NCI-H1694 (cell line): ENCODE data around the gene OR4K14.
"Not testable (repeated sequence)": the region's sequence is repeated elsewhere in the genome, so short reads cannot be mapped to it uniquely, and the experiment has no call there.

ENCODE experiments used
- DNase-seq: peaks from one replicate; lab custom pipeline; 2025; lab: John Stamatoyannopoulos, UW

Gene OR4K14, protein sequence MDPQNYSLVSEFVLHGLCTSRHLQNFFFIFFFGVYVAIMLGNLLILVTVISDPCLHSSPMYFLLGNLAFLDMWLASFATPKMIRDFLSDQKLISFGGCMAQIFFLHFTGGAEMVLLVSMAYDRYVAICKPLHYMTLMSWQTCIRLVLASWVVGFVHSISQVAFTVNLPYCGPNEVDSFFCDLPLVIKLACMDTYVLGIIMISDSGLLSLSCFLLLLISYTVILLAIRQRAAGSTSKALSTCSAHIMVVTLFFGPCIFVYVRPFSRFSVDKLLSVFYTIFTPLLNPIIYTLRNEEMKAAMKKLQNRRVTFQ

DNA sequence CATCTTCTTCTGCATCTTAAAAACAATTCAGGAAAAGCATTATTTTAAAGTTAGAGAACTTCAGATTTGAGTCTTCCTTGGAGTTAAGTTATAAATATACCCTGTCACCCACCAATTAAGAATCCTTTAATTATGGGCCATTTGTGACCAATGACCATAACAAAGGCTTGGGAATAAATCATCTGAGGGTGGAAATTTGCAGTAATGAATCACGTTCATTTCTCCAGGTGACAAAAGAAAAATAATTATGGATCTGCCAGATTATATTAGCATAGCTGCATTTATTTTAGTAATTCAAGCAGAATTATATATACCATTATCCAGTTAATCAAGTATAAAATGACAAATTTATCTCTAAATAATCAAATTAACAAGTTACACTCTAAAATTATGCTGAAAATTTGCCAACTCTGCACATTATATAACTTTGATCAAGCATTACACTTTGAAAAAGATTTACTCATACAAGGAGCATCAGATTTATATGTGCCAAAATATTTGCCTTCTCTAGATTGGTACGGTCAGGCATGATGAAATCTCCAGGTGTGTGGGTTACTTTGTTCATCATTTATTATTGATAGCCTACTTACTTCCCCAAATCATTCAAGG is at the start of gene OR4K14:
OR4K14 (minus strand) TSS at position 51 of the 609 bp plus-strand sequence. CDS start 4,114 bp downstream, outside the sequence.
- DNase-seq: no peak

DNA sequence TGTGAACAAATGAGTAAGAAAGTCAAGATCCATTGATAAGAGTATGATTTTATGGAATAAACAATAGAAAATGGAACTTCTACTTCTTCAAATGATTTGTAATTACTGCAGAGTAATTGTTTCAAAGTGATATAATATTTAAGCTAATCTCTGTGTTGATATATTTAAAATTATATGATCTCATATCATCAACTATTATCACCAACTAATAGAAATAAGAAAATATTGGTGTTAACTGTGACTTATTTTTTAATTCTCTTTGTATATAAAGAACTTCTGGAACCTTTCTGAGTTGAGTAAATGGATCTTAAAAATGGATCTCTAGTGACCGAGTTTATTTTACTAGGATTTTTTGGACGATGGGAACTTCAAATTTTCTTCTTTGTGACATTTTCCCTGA is 40.6 kb upstream of the OR4K14 start, which contains the start of gene OR4L1:
OR4L1 (plus strand) TSS at position 301 of the 400 bp plus-strand sequence; CDS start at position 301, 0 bp downstream.
- DNase-seq: no peak

DNA sequence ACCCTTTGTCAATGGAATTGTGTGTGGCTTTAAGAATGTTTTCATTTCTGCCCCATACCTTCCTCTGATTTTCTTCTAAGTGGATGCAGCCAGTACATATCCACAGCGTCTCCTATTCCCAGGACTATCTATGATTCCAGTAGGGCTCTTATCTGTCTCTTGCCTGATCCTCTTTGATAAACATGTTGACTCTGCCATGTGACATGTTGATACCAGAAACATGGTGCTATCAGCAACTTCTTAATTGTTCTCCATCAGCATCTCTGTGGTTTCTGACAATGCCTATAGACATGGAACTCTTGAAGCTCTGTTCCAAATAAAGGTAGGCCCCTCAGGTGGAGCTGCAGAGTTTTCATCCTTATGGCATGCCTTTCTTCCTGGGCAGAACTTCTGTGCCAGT is 29.1 kb upstream of the OR4K14 start:
- no peak for DNase-seq

DNA sequence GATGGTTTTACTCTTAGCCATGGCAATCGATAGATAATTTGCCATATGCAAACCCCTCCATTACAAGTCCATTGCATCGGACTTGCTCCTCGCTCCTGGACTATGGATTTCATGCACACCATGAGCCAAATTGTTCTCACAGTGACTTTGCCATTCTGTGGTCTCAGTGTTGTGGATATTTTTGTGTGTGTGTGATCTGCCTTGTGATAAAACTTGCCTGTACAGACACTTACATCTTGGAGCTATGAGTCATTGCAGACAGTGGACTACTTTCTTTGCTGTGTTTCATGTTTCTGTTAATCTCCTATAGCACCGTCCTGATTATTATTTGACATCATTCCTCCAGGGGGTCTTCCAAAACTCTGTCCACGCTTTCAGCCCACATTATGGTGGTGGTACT is 25.1 kb upstream of the OR4K14 start:
- no peak for DNase-seq

DNA sequence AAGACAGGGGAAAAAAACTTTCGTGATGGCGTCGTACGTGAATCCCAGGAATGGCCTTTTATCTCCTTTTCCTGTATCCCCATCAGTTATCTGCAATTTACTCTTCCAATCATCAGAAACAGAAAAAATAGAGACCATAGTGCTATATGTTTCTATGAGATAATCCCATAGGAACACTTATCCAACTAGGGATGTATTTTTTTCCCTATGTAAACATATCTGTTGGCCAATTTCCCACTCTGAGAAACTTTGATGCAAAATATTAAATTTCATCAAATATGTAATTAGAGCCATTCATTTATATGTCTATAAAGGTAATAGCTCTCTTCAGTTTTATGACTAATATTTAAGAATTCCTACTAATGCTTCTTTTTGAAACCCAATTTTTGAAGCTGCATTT is 16.8 kb upstream of the OR4K14 start, which contains the start of gene OR4K13:
OR4K13 (minus strand) TSS at position 101 of the 400 bp plus-strand sequence. CDS start 1,280 bp downstream, outside the sequence.
- DNase-seq: no peak

DNA sequence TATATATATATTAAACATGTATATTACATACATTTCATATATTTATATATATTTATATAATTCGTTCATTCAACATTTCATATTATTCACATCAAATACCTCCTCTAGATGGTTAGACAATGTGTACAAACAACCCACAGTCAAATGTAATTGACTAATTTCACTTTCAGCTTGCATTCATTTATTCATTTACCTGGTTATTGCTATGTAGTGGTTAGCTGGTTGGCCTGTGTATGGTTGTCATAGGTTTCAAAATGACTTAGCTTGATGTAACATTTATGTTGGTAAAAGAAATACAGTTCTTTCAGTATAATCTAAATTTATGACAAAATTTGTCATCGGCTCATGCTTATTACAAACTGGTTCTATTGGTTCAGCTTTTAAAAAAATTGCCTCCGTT is 16.3 kb upstream of the OR4K14 start:
- DNase-seq: no peak

DNA sequence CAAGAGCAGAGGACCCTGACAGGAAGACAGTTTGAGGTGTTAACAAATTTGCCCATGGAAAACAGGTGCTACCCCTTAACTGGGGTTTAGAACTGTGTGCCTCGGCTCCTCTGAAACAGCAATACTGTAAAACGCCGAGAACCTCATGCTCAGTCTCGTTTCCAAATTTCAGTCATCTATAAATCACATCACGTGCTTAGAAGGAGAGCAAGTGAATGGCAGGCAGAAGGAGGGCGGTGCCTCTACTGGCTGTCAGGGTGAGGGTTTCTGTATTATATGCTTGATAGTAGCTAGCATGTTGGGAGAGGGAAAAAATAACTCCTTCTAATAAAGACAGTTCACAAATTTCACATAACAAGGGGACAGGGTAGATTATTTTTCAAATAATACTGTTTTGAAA is 12.0 kb upstream of the OR4K14 start:
- no peak for DNase-seq

DNA sequence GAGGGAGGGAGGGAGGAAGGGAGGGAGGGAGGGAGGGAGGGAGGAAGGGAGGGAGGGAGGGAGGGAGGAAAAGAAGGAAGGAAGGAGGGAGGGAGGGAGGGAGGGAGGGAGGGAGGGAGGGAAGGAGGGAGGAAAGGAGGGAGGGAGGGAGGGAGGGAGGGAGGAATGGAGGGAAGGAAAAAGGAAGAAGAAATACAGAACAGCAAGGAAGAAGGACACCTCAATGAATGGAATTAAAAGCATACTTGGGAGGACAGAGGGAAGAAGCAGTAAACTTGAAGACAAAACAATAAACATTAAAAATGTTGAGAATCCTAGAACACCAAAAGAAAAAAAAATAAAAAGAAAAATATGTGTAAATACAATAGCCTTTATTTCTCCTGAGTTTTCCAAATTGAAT is 11.0 kb downstream of the OR4K14 start:
- no peak for DNase-seq

DNA sequence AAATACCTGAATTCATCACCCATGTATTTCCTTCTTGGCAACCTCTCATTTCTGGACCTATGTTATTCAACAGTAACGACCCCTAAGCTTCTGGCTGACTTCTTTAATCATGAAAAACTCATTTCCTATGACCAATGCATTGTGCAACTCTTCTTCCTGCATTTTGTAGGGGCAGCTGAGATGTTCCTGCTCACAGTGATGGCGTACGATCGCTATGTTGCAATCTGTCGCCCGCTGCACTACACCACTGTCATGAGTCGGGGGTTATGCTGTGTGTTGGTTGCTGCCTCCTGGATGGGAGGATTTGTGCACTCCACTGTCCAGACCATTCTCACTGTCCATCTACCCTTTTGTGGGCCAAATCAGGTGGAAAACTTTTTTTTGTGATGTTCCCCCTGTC is 16.8 kb downstream of the OR4K14 start:
- no peak for DNase-seq

DNA sequence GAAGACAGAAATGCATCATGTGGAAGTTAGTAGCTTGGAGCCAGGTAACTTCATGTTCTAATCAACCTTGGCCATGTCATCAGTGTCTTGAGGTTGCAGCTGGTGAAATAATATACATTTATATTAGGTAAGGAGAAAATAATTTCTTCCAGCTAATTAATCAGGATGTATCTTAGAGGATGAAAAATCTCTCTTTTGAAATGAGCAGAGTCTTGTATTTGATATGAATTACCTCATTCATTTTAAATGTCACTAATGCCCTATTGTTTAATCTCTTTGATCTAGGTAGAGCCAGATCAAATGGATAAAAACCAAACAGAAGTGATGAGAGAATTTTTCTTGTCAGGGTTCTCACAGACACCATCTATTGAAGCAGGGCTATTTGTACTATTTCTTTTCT is 17.2 kb downstream of the OR4K14 start, which contains the start of gene OR4Q2:
OR4Q2 (plus strand) TSS at position 301 of the 400 bp plus-strand sequence.
- DNase-seq: no peak

DNA sequence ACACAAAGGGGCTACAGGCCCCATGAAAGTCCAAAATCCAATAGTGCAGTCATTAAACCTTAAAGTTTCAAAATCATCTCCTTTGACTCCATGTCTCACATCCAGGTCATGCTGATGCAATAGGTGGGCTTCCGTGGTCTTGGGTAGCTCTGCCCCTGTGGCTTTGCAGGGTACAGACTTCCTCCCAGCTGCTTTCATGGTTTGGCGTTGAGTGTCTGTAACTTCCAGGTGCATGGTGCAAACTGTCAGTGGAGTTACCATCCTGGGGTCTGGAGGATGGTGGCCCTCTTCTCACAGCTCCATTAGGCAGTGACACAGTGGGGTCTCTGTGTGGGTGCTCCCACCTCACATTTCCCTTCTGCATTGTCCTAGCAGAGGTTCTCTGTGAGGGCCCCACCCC is 25.7 kb downstream of the OR4K14 start:
- DNase-seq: no peak

DNA sequence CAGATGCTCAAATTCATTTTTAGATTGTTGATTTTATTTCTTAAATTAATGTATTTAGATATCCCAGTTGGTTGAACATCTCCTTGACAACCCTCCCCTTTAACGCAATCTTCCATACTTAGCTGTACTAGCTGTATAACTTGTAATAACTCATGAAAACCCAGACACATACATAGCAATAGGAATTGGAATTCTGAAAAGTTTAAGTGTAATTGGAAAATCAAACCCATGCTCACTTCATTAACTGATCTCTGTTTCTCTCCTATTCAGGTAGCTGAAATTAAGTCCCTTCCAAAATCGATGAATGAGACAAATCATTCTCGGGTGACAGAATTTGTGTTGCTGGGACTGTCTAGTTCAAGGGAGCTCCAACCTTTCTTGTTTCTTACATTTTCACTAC is 43.8 kb downstream of the OR4K14 start, which contains the start of gene OR4K15:
OR4K15 (plus strand) TSS at position 301 of the 400 bp plus-strand sequence; CDS start at position 301, 0 bp downstream.
- DNase-seq: no peak

DNA sequence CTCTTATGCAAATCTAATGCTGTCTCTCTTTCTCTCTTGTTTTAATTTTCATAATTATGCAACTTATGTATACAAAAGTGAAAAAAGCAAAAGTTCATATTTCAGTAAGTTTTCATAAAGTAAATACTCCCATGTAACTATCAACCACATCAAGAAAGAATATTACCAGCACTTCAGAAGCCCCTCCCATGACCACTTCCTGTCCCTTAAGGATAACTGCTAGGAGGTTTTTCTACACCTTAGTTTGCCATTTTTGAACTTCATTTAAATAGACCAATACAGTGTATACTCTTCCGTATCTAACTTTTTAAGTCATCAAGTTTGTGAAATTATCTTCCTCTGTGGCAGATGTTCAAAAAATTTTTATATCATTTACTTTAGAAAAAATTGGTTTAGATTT is 44.3 kb downstream of the OR4K14 start:
- DNase-seq: no peak

DNA sequence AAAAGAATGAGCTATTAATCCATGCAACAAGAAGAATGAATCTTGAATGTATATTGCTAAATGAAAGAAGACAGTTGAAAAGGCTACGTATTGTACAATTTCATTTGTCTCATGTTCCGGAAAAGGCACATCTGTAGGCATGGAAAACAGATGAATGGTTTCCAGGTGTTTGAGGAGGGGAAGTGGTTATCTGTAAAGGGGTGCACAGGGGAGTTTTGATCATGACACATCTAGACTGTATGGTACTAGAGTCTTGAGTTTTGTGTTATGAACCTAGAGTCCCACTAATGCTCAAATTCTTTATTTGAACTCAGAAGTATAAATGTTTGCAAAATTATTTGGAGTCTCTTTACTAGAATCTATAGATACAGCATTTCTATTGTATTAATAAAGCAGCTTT is 49.4 kb downstream of the OR4K14 start:
- DNase-seq: not testable (repeated sequence)
